Transverse colon (tissue), 4 donors: ENCODE results near the gene ADAMTS16. TPM values are rescaled to one million over a fixed set of nuclear protein-coding genes. Genes with fewer than 3 reads are reported as not detected.

Source experiments
- DNase-seq: peaks from one replicate; pipeline ENCODE4 v3.0.0-alpha.2; 2019
- H3K27ac ChIP-seq, 4 donors: fragments of 200-600 bp; sonication (generic); 2 replicates each; pipeline ENCODE4 v1.5.1; 2016 to 2018; ENCODE audit warnings: inconsistent platforms in 4 of 4
- H3K27me3 ChIP-seq: fragments of 200-600 bp; sonication (generic); 2 replicates; pipeline ENCODE4 v1.5.1; 2017; ENCODE audit warnings: inconsistent platforms
- H3K36me3 ChIP-seq, 4 donors: fragments of 200-600 bp; sonication (generic); 2 replicates each; pipeline ENCODE4 v1.5.1; 2017 to 2019; ENCODE audit warnings: inconsistent platforms in 4 of 4
- H3K4me1 ChIP-seq, 4 donors: fragments of 200-600 bp; sonication (generic); 2 replicates each; pipeline ENCODE4 v1.5.1; 2017 to 2020; ENCODE audit warnings: inconsistent platforms in 4 of 4
- H3K4me3 ChIP-seq, 4 donors: fragments of 200-600 bp; sonication (generic); 1 replicate in 1 of 4; 2 replicates in 3 of 4; pipeline versions ENCODE4 v1.5.1 to v1.6.1; 2017 to 2019; ENCODE audit warnings: inconsistent platforms in 4 of 4
- H3K9me3 ChIP-seq, 2 donors: fragments of 200-600 bp; sonication (generic); 2 replicates each; pipeline ENCODE4 v1.5.1; 2017 to 2019; ENCODE audit warnings: inconsistent platforms in 2 of 2
- CTCF ChIP-seq, 5 experiments: fragments of 200-600 bp in 3 of 5; fragments of 450-650 bp in 2 of 5; sonication (generic) in 3 of 5; IDR thresholded peaks; 1 replicate in 2 of 5; 2 replicates in 3 of 5; pipeline ENCODE4 v1.5.1; 2016 to 2017; ENCODE audit warnings: antibody characterized with exemption in 5 of 5, inconsistent platforms in 3 of 5, mild to moderate bottlenecking in 2 of 5, moderate library complexity in 1 of 5
- EP300 ChIP-seq: sonication (generic); formaldehyde crosslinking; IDR thresholded peaks from one replicate; pipeline ENCODE4 v1.6.1; 2017; ENCODE audit warnings: antibody characterized with exemption, low read depth
- POLR2A ChIP-seq: fragments of 450-650 bp; IDR thresholded peaks from one replicate; pipeline ENCODE4 v1.6.1; 2016; ENCODE audit warnings: antibody characterized with exemption, mild to moderate bottlenecking, moderate library complexity
- POLR2AphosphoS5 ChIP-seq, 3 donors: sonication (generic); formaldehyde crosslinking; IDR thresholded peaks; one replicate each; pipeline ENCODE4 v1.6.1; 2016; ENCODE audit warnings: antibody characterized with exemption in 3 of 3
- WGBS, 2 donors: methylation state at CpG; one replicate each; pipeline ENCODE4 v1.1.5; 2018; ENCODE audit warnings: low coverage in 1 of 2; 5-methylcytosine and 5-hydroxymethylcytosine counted together
- in situ Hi-C, 4 donors: fragments of 200-750 bp; cut with MboI; loops; one replicate each; pipeline versions ENCODE4 v1.15.0 to v1.15.1; 2017; ENCODE audit warnings: low sequenced_read_pairs in 3 of 4, low pct_ligation_motif_present in 1 of 4, low pct_unique_long_range_greater_than_20kb in 1 of 4
- intact Hi-C: fragments of 100-400 bp; cut with DNase I; formaldehyde crosslinking; loops from one replicate; pipeline ENCODE4 v1.15.1; 2023; ENCODE audit warnings: low total_unique reads
- total RNA-seq, 4 donors: library from RNA; depleted of rRNA; stranded (reverse); fragments of >200 nt; gene quantifications; one replicate each; pipeline ENCODE4 v1.1.0, GENCODE V29; 2016

The ADAMTS16 gene
- total RNA-seq, 4 donors from 2014 or later: 0.68 to 4.4 TPM; not detected in 2

GRCh38 chr5:5239191-5239590 is 99.1 kb downstream of the ADAMTS16 start:
- intact Hi-C loops: no loop called here
- WGBS, 2 donors: 73% methylated on average over 10 of the region's 10 CpGs; no CpG with 5 or more reads in 1 of the 2 donors

GRCh38 chr5:5240234-5240633 is 100.1 kb downstream of the ADAMTS16 start:
- DNase-seq: no peak
- intact Hi-C loops (no loop called here), in situ Hi-C loops (no loop called here)
- H3K9me3 ChIP-seq: no peaks in the 10 kb centered on the region
- no peak overlapping the region for H3K27ac ChIP-seq
- no peaks in the 10 kb centered on the region for H3K36me3 ChIP-seq
- 94% methylated on average over 8 of the region's 8 CpGs; no CpG with 5 or more reads in 1 of the 2 donors for WGBS, 2 donors
- TF ChIP-seq EP300: no peak
- TF ChIP-seq CTCF (IDR thresholded peaks at IDR 0.05): no peak
- TF ChIP-seq POLR2A: no peak
- TF ChIP-seq POLR2AphosphoS5 (IDR thresholded peaks at IDR 0.05): no peak
- no peaks in the 10 kb centered on the region for H3K4me1 ChIP-seq
- no peak overlapping the region for H3K4me3 ChIP-seq
- no peaks in the 10 kb centered on the region for H3K27me3 ChIP-seq

More at GRCh38 chr5:5239191-5239590, 99.1 kb downstream of the ADAMTS16 start:
- in situ Hi-C loops: no loop called here
- Histone ChIP-seq H3K4me3 (no peak overlapping the region), H3K27me3 (no peaks in the 10 kb centered on the region), H3K4me1 (no peaks in the 10 kb centered on the region), H3K9me3 (no peaks in the 10 kb centered on the region), H3K36me3 (no peaks in the 10 kb centered on the region), H3K27ac (no peak overlapping the region)
- TF ChIP-seq POLR2AphosphoS5 (IDR thresholded peaks at IDR 0.05): no peak
- no peak for TF ChIP-seq POLR2A
- TF ChIP-seq EP300: no peak
- TF ChIP-seq CTCF (IDR thresholded peaks at IDR 0.05): no peak
- DNase-seq: no peak

- intact Hi-C loops (no loop called here), in situ Hi-C loops (no loop called here)
- no peak overlapping the region for H3K4me3 ChIP-seq
- TF ChIP-seq CTCF (IDR thresholded peaks at IDR 0.05) (no peak), POLR2A (no peak), EP300 (no peak), POLR2AphosphoS5 (IDR thresholded peaks at IDR 0.05) (no peak)
- no peak for DNase-seq
- no peak overlapping the region for H3K27ac ChIP-seq
- 72% methylated on average over 10 of the region's 11 CpGs; no CpG with 5 or more reads in 1 of the 2 donors for WGBS, 2 donors
- no peaks in the 10 kb centered on the region for H3K4me1 ChIP-seq
- H3K36me3 ChIP-seq: no peaks in the 10 kb centered on the region
- no peaks in the 10 kb centered on the region for H3K27me3 ChIP-seq
- H3K9me3 ChIP-seq: no peaks in the 10 kb centered on the region
Observed at GRCh38 chr5:5242056-5242455, 101.9 kb downstream of the ADAMTS16 start.

- intact Hi-C loops: no loop called here
- no peak for DNase-seq
- TF ChIP-seq POLR2A (no peak), EP300 (no peak), CTCF (IDR thresholded peaks at IDR 0.05) (no peak), POLR2AphosphoS5 (IDR thresholded peaks at IDR 0.05) (no peak)
Observed at GRCh38 chr5:5246736-5247135, 106.6 kb downstream of the ADAMTS16 start.

More at GRCh38 chr5:5246736-5247135, 106.6 kb downstream of the ADAMTS16 start:
- in situ Hi-C loops: no loop called here
- Histone ChIP-seq H3K4me1 (no peaks in the 10 kb centered on the region), H3K27me3 (no peaks in the 10 kb centered on the region), H3K9me3 (no peaks in the 10 kb centered on the region), H3K27ac (no peak overlapping the region), H3K4me3 (no peak overlapping the region), H3K36me3 (no peaks in the 10 kb centered on the region)
- WGBS, 2 donors: 95 to 98% methylated on average over 6 to 8 of the region's 8 CpGs
